NCI-H2171 (cell line): Measurements from ENCODE around the gene HECW1.
"Not testable (repeated sequence)": the region's sequence is repeated elsewhere in the genome, so short reads cannot be mapped to it uniquely, and the experiment has no call there.

Experiments
- DNase-seq: peaks from one replicate; lab custom pipeline; 2025; lab: John Stamatoyannopoulos, UW

HECW1 gene

DNA sequence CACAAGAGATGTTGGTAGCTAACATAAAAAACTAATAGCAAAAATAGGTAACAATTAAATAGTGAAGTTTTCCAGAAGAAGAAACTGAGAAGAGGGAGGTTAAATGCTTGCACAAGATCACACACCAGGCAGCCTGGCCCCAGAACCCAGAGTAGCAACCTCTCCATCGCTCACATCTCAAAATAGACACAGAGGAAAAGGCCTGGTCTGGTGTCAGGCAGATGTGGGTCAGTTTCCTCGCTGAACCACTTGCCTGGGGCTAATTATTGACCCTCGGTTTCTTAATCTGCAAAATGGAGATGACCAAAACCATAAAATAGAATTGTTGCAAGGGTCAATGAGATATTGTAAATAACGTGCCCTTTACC lies 425.9 kb downstream of the HECW1 start:
- DNase-seq = no peak

GRCh38 chr7:43540471-43540870 lies 428.0 kb downstream of the HECW1 start:
- no peak for DNase-seq

GRCh38 chr7:43542716-43543115 lies 430.3 kb downstream of the HECW1 start:
- no peak for DNase-seq

GRCh38 chr7:43546231-43546630 lies 433.8 kb downstream of the HECW1 start:
- no peak for DNase-seq

- no peak for DNase-seq
These were observed 438.0 kb downstream of the HECW1 start for GRCh38 chr7:43550427-43550826.

DNA sequence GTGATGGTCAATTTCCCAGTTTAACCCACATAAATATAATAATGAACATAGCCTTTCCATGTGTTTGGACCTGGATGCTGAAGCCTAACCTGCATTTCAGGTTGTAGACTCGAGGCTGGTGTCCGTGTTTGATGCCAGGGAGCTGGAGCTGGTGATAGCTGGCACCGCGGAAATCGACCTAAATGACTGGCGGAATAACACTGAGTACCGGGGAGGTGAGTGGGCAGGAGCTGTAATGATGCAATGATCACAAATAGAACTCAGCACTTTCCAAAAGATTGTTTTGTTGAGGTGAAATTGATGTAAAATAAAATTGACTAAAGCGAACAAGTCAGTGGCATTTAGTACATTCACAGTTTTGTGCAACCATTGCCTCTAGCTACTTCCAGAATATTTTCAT lies 439.7 kb downstream of the HECW1 start:
- DNase-seq = no peak

- DNase-seq = no peak
These were observed 441.6 kb downstream of the HECW1 start for GRCh38 chr7:43553999-43554398.

DNA sequence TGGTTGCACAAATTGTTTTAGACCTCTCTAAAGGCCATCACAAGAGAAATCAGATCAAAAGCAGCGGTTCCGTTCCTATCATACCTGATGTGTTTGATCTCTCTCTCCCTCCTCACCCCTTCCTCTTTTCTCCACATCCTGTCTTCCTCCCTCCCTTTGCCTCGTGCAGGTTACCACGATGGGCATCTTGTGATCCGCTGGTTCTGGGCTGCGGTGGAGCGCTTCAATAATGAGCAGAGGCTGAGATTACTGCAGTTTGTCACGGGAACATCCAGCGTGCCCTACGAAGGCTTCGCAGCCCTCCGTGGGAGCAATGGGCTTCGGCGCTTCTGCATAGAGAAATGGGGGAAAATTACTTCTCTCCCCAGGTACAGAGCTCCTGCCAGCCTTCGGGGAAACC lies 442.0 kb downstream of the HECW1 start:
- DNase-seq = no peak

DNA sequence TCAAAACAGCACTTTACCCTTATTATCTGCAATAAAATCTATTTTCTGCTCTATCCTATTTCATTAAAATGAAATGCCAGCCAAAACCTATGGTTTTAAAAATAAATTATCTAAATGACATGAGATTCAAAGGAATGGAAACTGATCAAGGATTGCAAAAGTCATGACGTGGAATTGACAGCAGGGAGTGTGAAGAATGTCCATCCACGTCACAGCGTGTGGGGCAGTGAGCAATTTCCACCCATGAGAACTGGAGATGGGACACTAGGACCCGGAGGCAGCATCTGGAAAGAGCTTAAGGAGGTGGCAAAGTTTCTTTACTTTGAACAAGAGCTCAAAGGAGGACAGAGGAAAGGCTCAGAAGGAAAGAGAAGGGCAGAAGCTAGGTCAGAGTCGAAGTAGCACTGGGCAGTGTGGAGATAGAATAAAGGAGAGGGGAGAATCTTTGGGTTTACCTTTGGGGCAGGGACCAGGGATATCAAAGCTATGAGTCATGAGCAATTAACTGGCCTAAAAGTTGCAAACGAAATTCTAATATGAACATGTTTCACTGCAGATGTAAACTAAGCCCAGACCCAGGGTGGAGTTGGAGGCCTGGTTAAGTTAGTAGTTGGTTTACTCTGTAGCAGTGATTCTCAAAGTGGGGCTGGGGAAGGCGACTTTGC lies 445.5 kb downstream of the HECW1 start:
- no peak for DNase-seq

- no peak for DNase-seq
These were observed 446.9 kb downstream of the HECW1 start for GRCh38 chr7:43559171-43559945.

- DNase-seq = no peak
These were observed 447.5 kb downstream of the HECW1 start for GRCh38 chr7:43559946-43560335.

- no peak for DNase-seq
These were observed 448.4 kb downstream of the HECW1 start for GRCh38 chr7:43560742-43561330.

DNA sequence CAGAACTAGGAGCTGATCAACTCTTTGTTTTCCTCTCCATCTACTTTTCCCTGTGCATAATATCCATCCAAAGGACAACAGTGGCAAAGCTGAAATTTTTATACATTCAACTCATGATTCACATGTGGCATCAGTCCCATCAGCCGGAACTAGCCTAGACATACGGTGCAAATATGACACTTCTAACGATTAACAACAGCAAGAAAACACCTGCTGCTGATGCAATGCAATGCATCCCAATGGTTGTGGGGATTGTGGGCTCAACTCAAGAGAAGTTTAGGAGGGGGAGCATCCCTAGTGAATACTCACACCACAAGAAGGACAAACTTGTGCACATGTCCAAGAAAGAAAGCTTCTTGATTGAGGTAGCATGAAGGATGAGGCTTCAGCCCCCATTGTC lies 449.9 kb downstream of the HECW1 start:
- DNase-seq = no peak

DNA sequence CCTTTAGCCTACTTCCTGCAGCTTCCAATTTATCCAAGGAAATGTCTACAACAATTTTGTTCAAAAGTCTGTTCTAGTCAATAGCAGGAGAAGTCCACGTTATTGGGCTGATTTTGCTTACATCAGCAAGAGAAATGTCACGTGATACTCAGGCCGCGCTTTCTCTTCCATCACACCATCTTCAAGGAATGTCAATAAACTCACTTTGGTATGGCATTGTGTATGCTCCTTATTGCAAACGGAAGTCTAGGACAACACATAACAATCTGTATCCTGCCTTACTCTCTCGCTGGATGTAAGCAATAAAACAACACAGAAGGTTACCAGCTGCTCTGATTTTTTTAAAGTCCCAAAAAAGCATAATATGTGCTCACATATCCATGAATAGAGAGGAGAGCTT lies 453.3 kb downstream of the HECW1 start:
- DNase-seq = no peak

DNA sequence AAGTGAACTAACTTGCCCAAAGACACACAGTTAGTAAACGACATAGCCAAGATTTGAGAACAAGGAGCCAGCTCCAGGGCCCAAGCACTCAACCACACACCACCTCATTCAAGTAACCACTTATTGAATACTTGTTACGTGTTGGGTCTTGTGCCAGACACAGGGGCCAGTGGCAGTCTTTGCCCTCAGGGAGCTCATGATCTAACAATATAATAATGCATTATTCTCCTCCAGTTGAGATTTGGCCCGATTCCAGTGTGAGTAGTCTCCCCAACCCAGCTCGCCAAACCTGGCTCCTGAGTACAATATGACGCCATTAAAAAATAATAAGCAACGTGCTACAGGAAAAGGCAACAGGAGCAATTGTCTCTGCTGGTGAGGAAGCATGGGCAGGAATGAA lies 456.1 kb downstream of the HECW1 start:
- DNase-seq = no peak

GRCh38 chr7:43569424-43569823 lies 457.0 kb downstream of the HECW1 start:
- DNase-seq = no peak

DNA sequence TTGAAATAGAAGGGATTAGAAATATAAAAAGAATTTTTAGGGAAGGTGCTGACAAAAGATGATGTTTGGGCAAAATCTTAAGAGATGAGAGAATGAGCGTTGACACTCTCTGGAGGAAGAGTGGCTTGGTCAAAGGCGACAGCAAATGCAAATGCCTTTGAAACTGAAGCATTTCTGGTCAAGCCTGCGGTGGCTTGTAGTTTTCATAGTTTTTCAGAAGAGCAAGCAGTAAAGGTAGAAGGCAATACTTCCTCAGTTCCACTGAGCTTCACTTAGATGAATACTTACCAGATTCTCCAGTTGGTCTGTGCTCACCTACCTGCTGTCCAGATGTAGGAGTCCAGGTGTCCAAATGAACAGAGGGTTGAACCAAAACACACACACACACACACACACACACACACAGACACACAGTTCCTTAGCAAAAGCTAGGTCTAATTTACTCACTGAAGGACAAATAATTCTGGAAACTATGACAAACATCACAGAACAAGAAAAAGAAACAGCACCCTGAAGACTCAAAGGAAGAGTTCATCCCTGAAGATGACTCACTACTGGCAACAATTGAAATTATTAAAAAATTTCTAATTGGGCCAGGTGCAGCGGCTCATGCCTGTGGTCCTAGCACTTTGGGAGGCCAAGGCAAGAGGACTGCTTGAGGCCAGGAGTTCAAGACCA lies 458.4 kb downstream of the HECW1 start:
- DNase-seq = no peak

DNA sequence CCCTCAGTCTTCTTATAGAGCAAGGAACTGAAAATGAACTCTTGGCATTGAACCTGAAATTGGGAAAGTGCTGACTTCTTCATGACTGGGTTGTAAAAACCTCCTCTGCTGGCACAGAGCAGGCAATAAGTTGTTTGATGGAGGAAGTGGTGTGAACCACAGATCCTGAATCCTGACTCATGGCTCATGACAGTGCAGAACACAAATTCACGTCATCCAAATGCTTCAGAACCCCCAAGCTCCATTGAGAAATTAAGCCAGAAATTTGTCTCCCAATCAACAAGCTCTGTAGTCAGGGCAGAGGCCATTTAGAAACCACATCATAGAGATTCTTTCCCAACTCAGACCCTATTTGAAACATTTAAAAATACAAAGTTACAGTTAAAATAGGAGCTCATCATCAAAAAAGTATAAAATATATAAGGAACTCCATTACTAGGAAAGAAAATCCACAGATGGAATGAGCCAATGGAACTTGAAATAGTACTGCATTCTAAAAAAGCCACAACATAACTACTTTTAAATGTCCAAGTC lies 460.1 kb downstream of the HECW1 start:
- DNase-seq = no peak

DNA sequence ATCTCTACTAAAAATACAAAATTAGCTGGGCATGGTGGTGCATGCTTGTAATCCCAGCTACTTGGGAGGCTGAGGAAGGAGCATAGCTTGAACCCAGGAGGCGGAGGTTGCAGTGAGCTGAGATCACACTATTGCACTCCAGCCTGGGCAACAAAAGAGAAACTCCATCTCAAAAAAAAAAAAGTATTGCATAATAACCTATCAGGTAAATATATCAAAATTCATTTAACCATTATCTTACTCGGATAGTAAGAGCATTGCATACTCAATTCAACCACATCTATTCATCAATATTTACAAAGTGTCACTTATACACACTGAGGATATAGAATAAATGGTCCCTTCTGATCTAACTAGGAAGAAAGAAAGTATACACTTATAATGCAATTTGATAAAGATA lies 461.4 kb downstream of the HECW1 start:
- not testable (repeated sequence) for DNase-seq

DNA sequence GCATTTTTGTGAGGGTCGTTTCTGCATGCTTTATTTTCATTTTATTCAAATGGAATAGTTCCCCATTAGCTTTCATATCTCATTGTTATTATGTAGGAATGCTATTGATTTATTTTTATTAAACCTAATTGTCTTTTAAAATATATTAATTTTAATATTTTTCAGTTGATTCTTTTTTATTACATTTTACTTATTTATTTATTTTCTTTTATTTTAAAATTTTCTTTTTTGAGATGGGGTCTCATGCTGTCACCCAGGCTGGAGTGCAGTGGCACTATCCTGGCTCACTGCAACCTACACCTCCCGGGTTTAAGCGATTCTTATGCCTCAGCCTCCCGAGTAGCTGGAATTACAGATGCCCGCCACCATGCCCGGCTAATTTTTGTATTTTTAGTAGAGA lies 463.1 kb downstream of the HECW1 start:
- DNase-seq = no peak

GRCh38 chr7:43576241-43576640 lies 463.8 kb downstream of the HECW1 start:
- DNase-seq = no peak

- peak; percentile 36 for DNase-seq
These were observed 465.1 kb downstream of the HECW1 start for GRCh38 chr7:43577485-43577951.
